Liver (tissue), 9 donors: Measurements from ENCODE around the gene MTPN. TPM values are rescaled to one million over a fixed set of nuclear protein-coding genes. Genes with fewer than 3 reads are reported as not detected.

Experiments used
- DNase-seq: peaks from one replicate; pipeline ENCODE4 v3.0.0-alpha.2; 2017; ENCODE audit warnings: low spot score
- H3K27ac ChIP-seq, 2 donors: one replicate each; pipeline ENCODE4 v1.7.0; 2013; ENCODE audit warnings: inconsistent platforms in 2 of 2, low read length in 2 of 2, control low read depth in 1 of 2, low read depth in 1 of 2, mild to moderate bottlenecking in 1 of 2
- H3K27me3 ChIP-seq, 4 donors: one replicate each; pipeline versions ENCODE4 v1.6.1 to v1.7.0; 2013; ENCODE audit warnings: low read length in 3 of 4, inconsistent platforms in 1 of 4, mild to moderate bottlenecking in 1 of 4, moderate library complexity in 1 of 4; ENCODE audit not compliant: control insufficient read depth in 4 of 4, insufficient read depth in 4 of 4
- H3K36me3 ChIP-seq, 4 donors: one replicate each; pipeline versions ENCODE4 v1.6.1 to v1.7.0; 2013; ENCODE audit warnings: low read length in 3 of 4, mild to moderate bottlenecking in 3 of 4, low read depth in 1 of 4, moderate library complexity in 1 of 4; ENCODE audit not compliant: control insufficient read depth in 4 of 4, insufficient read depth in 3 of 4
- H3K4me1 ChIP-seq, 4 donors: one replicate each; pipeline versions ENCODE4 v1.6.1 to v1.7.0; 2013; ENCODE audit warnings: low read length in 3 of 4, mild to moderate bottlenecking in 3 of 4, moderate library complexity in 1 of 4; ENCODE audit not compliant: control insufficient read depth in 4 of 4, insufficient read depth in 4 of 4
- H3K4me3 ChIP-seq, 3 donors: one replicate each; pipeline versions ENCODE4 v1.6.1 to v1.7.0; 2013; ENCODE audit warnings: low read length in 3 of 3, control low read depth in 1 of 3, low read depth in 1 of 3, mild to moderate bottlenecking in 1 of 3
- H3K9ac ChIP-seq, 2 donors: one replicate each; pipeline ENCODE4 v1.7.0; 2013; ENCODE audit warnings: low read length in 2 of 2, mild to moderate bottlenecking in 2 of 2, moderate library complexity in 2 of 2, control low read depth in 1 of 2, low read depth in 1 of 2
- H3K9me3 ChIP-seq, 4 donors: one replicate each; pipeline versions ENCODE4 v1.6.1 to v1.7.0; 2013; ENCODE audit warnings: low read length in 3 of 4; ENCODE audit not compliant: control insufficient read depth in 4 of 4
- ATF3 ChIP-seq: IDR thresholded peaks from 2 replicates; pipeline ENCODE4 v1.6.1; 2016; ENCODE audit warnings: antibody characterized with exemption
- EGR1 ChIP-seq, 2 donors: IDR thresholded peaks; 2 replicates each; pipeline ENCODE4 v1.6.1; 2016 to 2018; ENCODE audit warnings: antibody characterized with exemption in 2 of 2, low read depth in 2 of 2
- FOXA1 ChIP-seq: IDR thresholded peaks from 2 replicates; pipeline ENCODE4 v1.6.1; 2016; ENCODE audit warnings: antibody characterized with exemption
- HNF4A ChIP-seq, 2 donors: conservative IDR thresholded peaks; 2 replicates each; pipeline ENCODE4 v1.6.1; 2016; ENCODE audit warnings: antibody characterized with exemption in 2 of 2, mild to moderate bottlenecking in 2 of 2
- HNF4G ChIP-seq: IDR thresholded peaks from 2 replicates; pipeline ENCODE4 v1.6.1; 2016; ENCODE audit warnings: antibody characterized with exemption
- JUND ChIP-seq, 2 donors: IDR thresholded peaks; 2 replicates each; pipeline ENCODE4 v1.6.1; 2016; ENCODE audit warnings: antibody characterized with exemption in 2 of 2
- MAX ChIP-seq: IDR thresholded peaks from 2 replicates; pipeline ENCODE4 v1.6.1; 2016; ENCODE audit warnings: antibody characterized with exemption
- REST ChIP-seq: IDR thresholded peaks from 2 replicates; pipeline ENCODE4 v1.6.1; 2016; ENCODE audit warnings: antibody characterized with exemption, mild to moderate bottlenecking
- RXRA ChIP-seq, 2 donors: IDR thresholded peaks; 2 replicates each; pipeline ENCODE4 v1.6.1; 2017 to 2018; ENCODE audit warnings: antibody characterized with exemption in 2 of 2, mild to moderate bottlenecking in 1 of 2
- TAF1 ChIP-seq: conservative IDR thresholded peaks from 2 replicates; pipeline ENCODE4 v1.6.1; 2016; ENCODE audit warnings: antibody characterized with exemption, mild to moderate bottlenecking
- YY1 ChIP-seq: IDR thresholded peaks from 2 replicates; pipeline ENCODE4 v1.6.1; 2016; ENCODE audit warnings: antibody characterized with exemption, mild to moderate bottlenecking
- ZBTB33 ChIP-seq: IDR thresholded peaks from 2 replicates; pipeline ENCODE4 v1.6.1; 2016; ENCODE audit warnings: antibody characterized with exemption
- WGBS: extraction: QIAGEN DNeasy Blood & Tissue Kit; methylation state at CpG from one replicate; pipeline ENCODE4 v1.1.7; 2013; 5-methylcytosine and 5-hydroxymethylcytosine counted together
- polyA plus RNA-seq, 2 donors: library from polyadenylated mRNA; stranded (reverse) in 1 of 2; unstranded in 1 of 2; fragments of 200-250 nt in 1 of 2; fragments of >200 nt in 1 of 2; fragmentation: Nextera tagmentation in 1 of 2; extraction: Ambion mirVana in 1 of 2; gene quantifications; one replicate each; pipeline versions ENCODE4 v1.2.1 to v1.2.3, GENCODE V29; 2013 to 2015
- total RNA-seq, 2 donors: library from RNA; depleted of rRNA; stranded (reverse); fragments of >200 nt; gene quantifications; one replicate each; pipeline ENCODE4 v1.2.3, GENCODE V29; 2014
- donor health status: healthy.
- donor health status: healthy.
- donor health status: healthy.
- donor health status: healthy.
- donor health status: healthy.

MTPN gene
- total and polyA plus RNA-seq, 4 donors: 24.8 to 88.3 (median 32.8) TPM

- Histone ChIP-seq H3K27me3 (no peaks in the 10 kb centered on the region), H3K27ac (peak overlapping the region in 1 of 2 donors; percentile 19), H3K4me1 (peaks cover 7 to 14% (median 10%) of the 10 kb centered on the region in 4 donors), H3K36me3 (no peaks in the 10 kb centered on the region), H3K9me3 (no peaks in the 10 kb centered on the region), H3K4me3 (no peak overlapping the region), H3K9ac (no peak overlapping the region)
- no peak for TF ChIP-seq REST
- TF ChIP-seq HNF4A (conservative IDR thresholded peaks at IDR 0.05): no peak
- TF ChIP-seq TAF1: no peak
- no peak for DNase-seq
- WGBS: 70% methylated on average over 1 of the region's 1 CpG
These were observed 6.3 kb downstream of the MTPN start for GRCh38 chr7:135970682-135971365.

- H3K4me3 ChIP-seq: no peak overlapping the region
- DNase-seq: no peak
- H3K4me1 ChIP-seq: peaks cover 2 to 7% (median 7%) of the 10 kb centered on the region in 4 donors
- no peak overlapping the region for H3K9ac ChIP-seq
- H3K36me3 ChIP-seq: no peaks in the 10 kb centered on the region
- WGBS: 95% methylated on average over 3 of the region's 3 CpGs
- no peaks in the 10 kb centered on the region for H3K9me3 ChIP-seq
- TF ChIP-seq FOXA1: no peak
- no peak for TF ChIP-seq MAX
- no peak for TF ChIP-seq HNF4G
- no peak for TF ChIP-seq ZBTB33
- TF ChIP-seq RXRA (IDR thresholded peaks at IDR 0.05): no peak
- TF ChIP-seq JUND (IDR thresholded peaks at IDR 0.05): no peak
- no peak for TF ChIP-seq EGR1 (IDR thresholded peaks at IDR 0.05; ENCODE audit: low read depth in 2 of 2)
- TF ChIP-seq ATF3: no peak
- no peak for TF ChIP-seq YY1
- H3K27ac ChIP-seq: no peak overlapping the region
- H3K27me3 ChIP-seq: no peaks in the 10 kb centered on the region
These were observed 7.1 kb downstream of the MTPN start for GRCh38 chr7:135970045-135970444.
